ENCODE results near the gene RBM42.

- TF ChIP-seq CTCF (conservative IDR thresholded peaks at IDR 0.05; ENCODE audit: low read depth, low read length) (no peak), EZH2 (IDR thresholded peaks at IDR 0.05; ENCODE audit: low read length, unreplicated experiment) (no peak), EZH2phosphoT487 (IDR thresholded peaks at IDR 0.05; ENCODE audit: borderline replicate concordance, low read length) (no peak)
Observed at GRCh38 chr19:35655600-35655999, 26.8 kb downstream of the RBM42 start.
